HG02852 (cell line): ENCODE data around the gene LEFTY1.

ENCODE experiments used
- ATAC-seq: cut with Tn5 transposase; IDR thresholded peaks from one replicate; pipeline ENCODE4 v1.9.1; 2021; ENCODE audit warnings: mild to moderate bottlenecking, moderate library complexity; ENCODE audit not compliant: unreplicated experiment

Gene LEFTY1

GRCh38 chr1:225874431-225874830 lies 14.5 kb downstream of the LEFTY1 start:
- no peak for ATAC-seq

- ATAC-seq = no peak
Observed at GRCh38 chr1:225873281-225873850, 15.6 kb downstream of the LEFTY1 start.

DNA sequence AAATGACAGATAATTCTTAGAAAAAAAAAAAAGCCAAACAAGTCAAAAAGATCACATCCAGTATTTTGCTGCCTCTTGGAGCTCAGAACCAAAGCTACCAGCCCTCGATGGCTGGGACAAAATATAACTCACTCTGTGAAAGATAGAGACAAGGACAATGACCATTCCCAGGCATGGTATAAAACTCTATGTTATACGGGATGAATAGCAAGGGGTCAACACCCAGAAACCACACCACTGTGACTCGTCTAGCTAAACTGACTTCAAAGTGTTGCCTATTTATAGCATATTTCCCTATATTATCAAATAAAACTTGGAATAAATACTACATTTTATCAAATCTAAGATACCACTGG lies 16.9 kb downstream of the LEFTY1 start:
- no peak for ATAC-seq

GRCh38 chr1:225871359-225872074 lies 17.4 kb downstream of the LEFTY1 start:
- no peak for ATAC-seq

DNA sequence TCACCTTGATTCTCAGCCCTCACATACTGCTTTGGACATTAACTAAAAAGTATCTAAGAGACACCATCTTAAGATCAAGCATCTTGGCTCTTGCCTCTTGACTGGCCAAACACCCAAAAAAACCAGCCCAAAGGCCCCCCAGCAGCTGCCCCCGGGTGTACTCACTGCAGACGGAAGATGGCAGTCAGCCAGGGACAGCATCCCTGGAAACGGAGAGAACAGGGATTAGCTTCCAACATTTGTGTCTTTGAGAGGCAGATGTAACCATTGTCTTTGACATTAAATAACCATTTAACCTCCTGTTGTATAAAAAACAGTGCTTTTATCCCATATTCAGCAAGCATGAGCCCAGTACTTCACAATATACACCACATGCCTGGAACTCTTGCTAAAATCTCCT lies 18.0 kb downstream of the LEFTY1 start:
- ATAC-seq = no peak

DNA sequence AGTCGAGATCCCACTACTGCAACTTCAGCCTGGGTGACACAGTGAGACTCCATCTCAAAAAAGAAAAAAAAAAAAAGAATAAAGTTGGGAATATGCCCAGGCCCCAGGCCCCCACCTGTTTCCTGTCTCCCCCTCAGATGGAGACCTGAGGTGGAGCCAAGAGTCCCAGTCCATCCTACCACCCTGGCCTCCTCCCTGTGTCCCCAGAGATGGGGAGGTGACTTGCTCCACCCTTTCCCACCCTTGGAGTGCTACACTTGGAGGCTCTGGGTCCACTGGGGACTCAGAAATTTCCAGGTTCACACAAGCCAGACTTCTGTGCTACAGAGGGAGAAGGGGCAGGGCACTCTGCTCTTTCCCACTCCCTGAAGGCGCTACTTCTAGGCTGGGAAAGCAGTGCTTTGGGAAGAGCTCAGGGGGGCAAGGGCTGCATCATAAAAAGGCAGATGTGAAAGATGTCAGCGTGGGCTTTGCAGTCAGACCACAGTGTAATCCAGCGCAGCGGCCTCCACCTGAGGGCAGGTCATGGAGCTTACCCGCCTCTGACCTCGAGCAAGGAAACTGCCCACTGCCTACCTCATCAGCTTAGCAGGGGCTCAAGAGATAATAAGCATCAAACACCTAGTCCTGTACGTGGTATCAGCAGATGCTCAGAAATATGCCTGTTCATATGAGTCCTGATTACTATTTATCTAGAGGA lies 20.2 kb downstream of the LEFTY1 start:
- no peak for ATAC-seq

DNA sequence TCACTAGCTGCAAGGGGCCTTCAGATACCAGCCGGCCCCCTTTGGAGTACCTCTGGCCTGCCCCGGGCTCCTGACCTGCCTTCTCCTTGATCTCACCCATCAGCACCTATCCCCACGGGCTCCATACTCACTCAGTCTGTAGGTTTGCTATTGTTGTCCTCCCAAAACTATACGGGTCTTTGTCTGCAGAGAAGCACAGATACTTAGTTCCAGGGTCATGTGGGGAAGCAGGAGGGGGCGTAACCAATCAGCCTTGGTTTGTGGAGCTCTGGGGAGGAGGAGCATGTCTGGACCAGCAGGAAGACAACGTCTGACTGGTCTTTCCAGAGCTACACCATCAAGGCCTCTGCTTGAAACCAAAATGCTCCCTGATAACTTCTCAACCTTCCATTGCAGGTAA lies 22.0 kb downstream of the LEFTY1 start:
- ATAC-seq = no peak

GRCh38 chr1:225866061-225866837 lies 22.7 kb downstream of the LEFTY1 start:
- peak; percentile 80 for ATAC-seq

DNA sequence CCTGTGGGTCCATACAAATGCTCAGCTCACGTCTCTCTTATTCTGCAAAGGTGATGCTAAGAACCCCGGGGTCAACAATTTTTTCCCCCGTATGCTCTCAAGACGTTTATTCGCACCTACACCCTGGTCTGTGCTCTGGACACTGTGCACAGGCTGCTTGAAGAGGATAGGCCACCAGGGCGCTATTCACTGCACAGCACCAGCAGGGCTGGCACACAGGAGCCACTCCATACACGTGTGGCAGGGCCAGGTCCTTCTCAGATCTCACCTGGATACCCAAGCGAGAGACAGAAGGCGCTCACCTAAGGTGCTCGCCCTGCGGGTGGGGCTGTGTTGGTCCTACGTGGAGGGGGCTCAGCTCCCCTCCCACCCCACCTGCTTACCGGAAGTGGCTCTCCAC lies 23.4 kb downstream of the LEFTY1 start:
- ATAC-seq = no peak

GRCh38 chr1:225863167-225863566 lies 25.8 kb downstream of the LEFTY1 start:
- no peak for ATAC-seq

GRCh38 chr1:225862581-225862950 lies 26.4 kb downstream of the LEFTY1 start:
- ATAC-seq = no peak

- no peak for ATAC-seq
Observed at GRCh38 chr1:225861834-225862580, 26.9 kb downstream of the LEFTY1 start.

GRCh38 chr1:225860876-225861441 lies 28.0 kb downstream of the LEFTY1 start:
- ATAC-seq = no peak

- ATAC-seq = no peak
Observed at GRCh38 chr1:225860107-225860506, 28.8 kb downstream of the LEFTY1 start.

DNA sequence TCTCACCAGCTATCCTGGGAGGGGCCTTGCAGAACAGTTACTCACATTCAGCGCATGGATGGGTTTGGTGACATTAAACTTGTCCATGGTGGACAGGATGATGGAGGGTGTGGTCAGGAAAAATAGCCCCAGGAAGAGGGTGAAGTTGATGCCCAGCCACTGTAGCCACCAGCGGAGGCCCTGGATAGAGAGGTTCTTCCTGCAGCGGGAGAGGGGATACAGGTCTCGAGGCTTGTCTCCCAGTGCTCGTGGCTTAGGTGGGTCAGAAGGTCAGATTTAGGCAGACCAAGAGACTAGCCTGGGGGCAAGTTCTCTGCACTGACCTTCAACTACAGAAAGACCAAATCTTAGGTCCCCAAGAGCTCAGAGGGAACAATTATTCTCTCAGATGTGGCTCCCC lies 29.8 kb downstream of the LEFTY1 start:
- ATAC-seq = no peak

- no peak for ATAC-seq
Observed at GRCh38 chr1:225857256-225857655, 31.7 kb downstream of the LEFTY1 start.

GRCh38 chr1:225855503-225856300 lies 33.2 kb downstream of the LEFTY1 start:
- ATAC-seq = no peak

GRCh38 chr1:225853441-225853840 lies 35.5 kb downstream of the LEFTY1 start:
- ATAC-seq = no peak

- no peak for ATAC-seq
Observed at GRCh38 chr1:225852413-225853124, 36.4 kb downstream of the LEFTY1 start.
